Endothelial cell of umbilical vein (primary cell): Measurements from ENCODE around the gene RMRP. TPM values are rescaled to one million over a fixed set of nuclear protein-coding genes. Genes with fewer than 3 reads are reported as not detected.

ENCODE experiments used
- BruUV-seq: library from RNA; stranded (reverse); fragments of 400-500 nt; replicated peaks from 2 replicates; lab custom pipeline; 2021; lab: Mats Ljungman, UMichigan
- CTCF ChIA-PET: fragments of 300-600, 350-600 bp; sonication (Branson Sonifier 250); formaldehyde crosslinking; loops from one replicate; lab custom pipeline; 2021; ENCODE audit warnings: antibody characterized with exemption, inconsistent platforms; lab: Charles Lee
- POLR2A ChIA-PET: fragments of 300-600, 350-600 bp; sonication (Branson Sonifier 250); formaldehyde crosslinking; loops from one replicate; lab custom pipeline; 2021; ENCODE audit warnings: antibody characterized with exemption, inconsistent platforms; lab: Charles Lee
- DNase-seq: peaks from one replicate; pipeline ENCODE4 v3.0.0-alpha.2; 2011; ENCODE audit warnings: low read depth, low spot score
- FAIRE-seq: peaks from 2 replicates; lab custom pipeline; 2011; peaks lifted over from hg19 to GRCh38; lab: Jason Lieb, UNC
- H2AFZ ChIP-seq: 2 replicates; pipeline ENCODE4 v1.6.0; 2012; ENCODE audit warnings: low read depth, low read length, control low read depth, inconsistent platforms
- H3K27ac ChIP-seq: 2 replicates; pipeline ENCODE4 v1.5.1; 2011; ENCODE audit warnings: low read depth, mild to moderate bottlenecking, control low read depth, low read length, moderate library complexity; ENCODE audit not compliant: insufficient read depth
- H3K27me3 ChIP-seq, 2 experiments: 2 replicates each; pipeline versions ENCODE4 v1.6.0 to v1.6.1; 2011; ENCODE audit warnings: low read length in 2 of 2, mixed read lengths in 1 of 2; ENCODE audit not compliant: control insufficient read depth in 2 of 2, insufficient read depth in 2 of 2
- H3K36me3 ChIP-seq, 2 experiments: 2 replicates in 1 of 2; 3 replicates in 1 of 2; pipeline ENCODE4 v1.5.1; 2011; ENCODE audit warnings: low read length in 2 of 2, mild to moderate bottlenecking in 1 of 2, moderate library complexity in 1 of 2; ENCODE audit not compliant: control insufficient read depth in 2 of 2, insufficient read depth in 2 of 2; ENCODE audit errors: extremely low read depth in 1 of 2
- H3K4me1 ChIP-seq: 3 replicates; pipeline ENCODE4 v1.5.1; 2011; ENCODE audit warnings: mild to moderate bottlenecking, low read length; ENCODE audit not compliant: control insufficient read depth, insufficient read depth; ENCODE audit errors: extremely low read depth
- H3K4me2 ChIP-seq: 2 replicates; pipeline ENCODE4 v1.6.1; 2011; ENCODE audit warnings: low read length, control low read depth, mixed read lengths; ENCODE audit not compliant: insufficient read depth
- H3K4me3 ChIP-seq, 3 experiments: fragments of 200-600 bp in 1 of 3; sonication (generic), shearing (Covaris generic) in 1 of 3; replicated peaks in 1 of 3; 2 replicates each; pipeline ENCODE4 v1.5.1; 2011 to 2016; ENCODE audit warnings: control low read depth in 3 of 3, low read length in 3 of 3, mild to moderate bottlenecking in 2 of 3, inconsistent platforms in 1 of 3, low read depth in 1 of 3, moderate library complexity in 1 of 3; ENCODE audit not compliant: insufficient read depth in 1 of 3
- H3K79me2 ChIP-seq: 2 replicates; pipeline ENCODE4 v1.6.0; 2012; ENCODE audit warnings: low read length, inconsistent platforms; ENCODE audit not compliant: control insufficient read depth, insufficient read depth
- H3K9ac ChIP-seq: replicated peaks from 2 replicates; pipeline ENCODE3; 2011; ENCODE audit warnings: low read length, control low read depth; ENCODE audit not compliant: insufficient read depth; ENCODE audit errors: extremely low read depth
- H3K9me1 ChIP-seq: replicated peaks from 3 replicates; pipeline ENCODE4 v1.6.0; 2011; ENCODE audit warnings: mild to moderate bottlenecking, low read length; ENCODE audit not compliant: control insufficient read depth, insufficient read depth; ENCODE audit errors: extremely low read depth
- H3K9me3 ChIP-seq: replicated peaks from 2 replicates; pipeline ENCODE4 v1.5.1; 2012; ENCODE audit warnings: low read length, inconsistent platforms; ENCODE audit not compliant: control insufficient read depth, insufficient read depth
- H4K20me1 ChIP-seq: replicated peaks from 2 replicates; pipeline ENCODE3; 2011; ENCODE audit warnings: mild to moderate bottlenecking, low read length; ENCODE audit not compliant: control insufficient read depth, insufficient read depth; ENCODE audit errors: extremely low read depth
- CTCF ChIP-seq, 2 donors: IDR thresholded peaks; 1 replicate in 1 of 2; 2 replicates in 1 of 2; pipeline ENCODE4 v1.5.1; 2011; ENCODE audit warnings: low read length in 2 of 2, mild to moderate bottlenecking in 2 of 2, moderate library complexity in 2 of 2, control low read depth in 1 of 2, inconsistent platforms in 1 of 2, low read depth in 1 of 2; ENCODE audit not compliant: insufficient read depth in 1 of 2; ENCODE audit errors: extremely low read depth in 1 of 2
- EZH2 ChIP-seq: IDR thresholded peaks from 2 replicates; pipeline ENCODE4 v1.6.1; 2012; ENCODE audit warnings: borderline replicate concordance, low read depth, mild to moderate bottlenecking, moderate library complexity, low read length, inconsistent platforms; ENCODE audit not compliant: severe bottlenecking
- GATA2 ChIP-seq: IDR thresholded peaks from 2 replicates; pipeline ENCODE4 v1.7.0; 2011; ENCODE audit warnings: low read depth, mild to moderate bottlenecking, moderate library complexity, mixed read lengths, low read length; ENCODE audit not compliant: insufficient read length, insufficient read depth
- JUN ChIP-seq: IDR thresholded peaks from 2 replicates; pipeline ENCODE4 v1.6.1; 2011; ENCODE audit warnings: borderline replicate concordance, low read depth; ENCODE audit not compliant: insufficient read length, insufficient read depth
- POLR2A ChIP-seq: IDR thresholded peaks from 2 replicates; pipeline ENCODE4 v1.6.1; 2012; ENCODE audit warnings: low read depth, mild to moderate bottlenecking, control low read depth, low read length
- POLR2AphosphoS5 ChIP-seq: IDR thresholded peaks from 2 replicates; pipeline ENCODE4 v1.6.1; 2012; ENCODE audit warnings: low read depth, mild to moderate bottlenecking, control low read depth, low read length, moderate library complexity; ENCODE audit not compliant: insufficient read depth
- dilution Hi-C: fragments of 300-500 bp; cut with MboI; formaldehyde crosslinking; loops from one replicate; pipeline ENCODE4 v1.15.0; 2019; ENCODE audit warnings: low sequenced_read_pairs; ENCODE audit not compliant: extremely low pct_ligation_motif_present
- intact Hi-C: fragments of 100-400 bp; cut with micrococcal nuclease; formaldehyde crosslinking; loops from one replicate; pipeline ENCODE4 v1.10.0; 2022
- polyA plus RNA-seq, 4 experiments: library from polyadenylated mRNA; depleted of rRNA in 3 of 4; stranded (reverse) in 3 of 4; unstranded in 1 of 4; fragments of >200 nt; gene quantifications; 2 replicates each; pipeline versions ENCODE4 v1.2.1 to v1.2.3, GENCODE V29; 2011 to 2012; ENCODE audit warnings: missing spikeins in 1 of 4
- total RNA-seq: library from RNA; stranded (reverse); gene quantifications from 2 replicates; pipeline ENCODE4 v1.2.3, GENCODE V29; 2021

Gene RMRP
- total and polyA plus RNA-seq, 2 donors (not counting 3 experiments of a cell fraction or from before 2014, with no cell fraction given): 19,118 TPM; not detected in 1

DNA sequence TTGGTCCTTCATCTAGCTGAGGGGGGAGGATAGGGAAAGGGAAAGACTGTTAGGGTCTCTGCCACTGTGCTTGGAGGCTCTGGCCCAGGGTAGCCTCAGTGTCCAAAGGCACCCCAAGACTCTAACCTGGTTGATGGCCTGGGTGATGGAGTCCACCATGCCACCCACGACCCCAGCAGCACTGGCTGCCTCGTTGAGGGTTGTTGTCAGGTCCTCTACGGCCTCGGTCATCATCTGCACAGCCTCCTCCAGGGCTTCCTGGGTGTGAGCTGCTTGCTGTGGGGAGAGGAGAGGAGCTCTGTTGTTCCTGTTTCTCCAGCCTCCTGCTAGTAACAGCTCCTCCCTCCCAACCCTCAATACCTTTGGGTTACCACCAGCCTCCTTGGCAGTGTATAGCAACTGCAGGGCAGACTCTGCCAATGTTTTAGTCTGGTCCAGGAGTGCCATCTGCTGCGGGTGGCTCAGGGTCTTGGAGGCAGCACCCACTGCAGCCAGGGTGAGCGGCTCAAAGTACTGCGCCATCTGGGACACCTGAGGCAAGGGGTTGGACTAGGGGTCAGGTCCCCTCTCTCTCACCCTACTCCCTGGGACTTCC, 48.1 kb upstream of the RMRP start:
- Histone ChIP-seq H2AFZ (no peak overlapping the region), H3K4me2 (no peak overlapping the region), H3K4me3 (no peak overlapping the region), H3K27ac (no peak overlapping the region), H3K9me3 (no peaks in the 10 kb centered on the region), H3K36me3 (peaks cover 57 to 81% of the 10 kb centered on the region in 2 experiments), H3K4me1 (no peaks in the 10 kb centered on the region), H3K9ac (no peak overlapping the region), H3K79me2 (no peaks in the 10 kb centered on the region), H4K20me1 (no peaks in the 10 kb centered on the region), H3K9me1 (no peaks in the 10 kb centered on the region), H3K27me3 (no peaks in the 10 kb centered on the region)
- dilution Hi-C loops: no loop called here
- intact Hi-C loops: no loop called here
- CTCF ChIA-PET: interaction anchor here (2.3 kb wide), 1 partner anchor 9 kb away, joined by 17 read pairs; no protein-coding TSS in a partner anchor
- FAIRE-seq (no peak), DNase-seq (no peak)
- BruUV-seq: TSS peak; percentile 65
- TF ChIP-seq JUN (no peak), POLR2AphosphoS5 (no peak)
- POLR2A ChIA-PET: no interaction called here

DNA sequence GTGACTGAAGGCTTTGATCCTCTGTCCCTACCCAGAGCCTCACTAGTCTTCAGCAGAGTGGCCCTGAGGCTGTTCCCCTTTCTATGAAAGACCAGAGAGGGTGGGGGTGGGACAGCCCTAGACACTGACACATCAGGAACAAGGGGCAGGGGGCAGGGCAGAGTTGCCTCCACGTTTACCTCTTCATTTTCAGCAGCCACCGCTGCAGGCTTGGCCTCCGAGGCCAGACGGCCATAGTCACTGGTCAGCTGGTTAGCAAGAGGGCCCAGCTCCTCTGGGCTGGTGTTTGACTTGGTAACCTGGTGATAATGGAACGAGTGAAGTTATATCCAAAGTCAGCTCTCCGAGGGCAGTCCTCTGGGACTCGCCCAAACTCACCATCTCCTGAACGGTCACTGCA, 47.6 kb upstream of the RMRP start:
- no peaks in the 10 kb centered on the region for H3K79me2 ChIP-seq
- H3K9me1 ChIP-seq: no peaks in the 10 kb centered on the region
- POLR2A ChIA-PET: no interaction called here

More for the DNA sequence above, 47.6 kb upstream of the RMRP start:
- Histone ChIP-seq H3K9ac (no peak overlapping the region), H3K27ac (no peak overlapping the region), H3K36me3 (peaks cover 61 to 80% of the 10 kb centered on the region in 2 experiments), H2AFZ (no peak overlapping the region), H3K9me3 (no peaks in the 10 kb centered on the region), H4K20me1 (no peaks in the 10 kb centered on the region), H3K27me3 (no peaks in the 10 kb centered on the region), H3K4me3 (no peak overlapping the region), H3K4me1 (no peaks in the 10 kb centered on the region), H3K4me2 (no peak overlapping the region)
- DNase-seq (no peak), FAIRE-seq (no peak)
- no peak for TF ChIP-seq POLR2AphosphoS5
- no peak for TF ChIP-seq GATA2
- TF ChIP-seq POLR2A: no peak
- TF ChIP-seq CTCF (IDR thresholded peaks at IDR 0.05; ENCODE audit: extremely low read depth in 1 of 2, insufficient read depth in 1 of 2, low read depth in 1 of 2, low read length in 2 of 2): no peak
- no peak for TF ChIP-seq EZH2
- intact Hi-C loops (no loop called here), dilution Hi-C loops (no loop called here)
- CTCF ChIA-PET: interaction anchor here (0.6 to 2.3 kb wide), 2 partner anchors 9 to 77 kb away, joined by 3 to 17 read pairs; no protein-coding TSS in a partner anchor
- BruUV-seq: no TSS peak
